Neural cell (in vitro differentiated cells): ENCODE data around the gene UBALD1. TPM values are rescaled to one million over a fixed set of nuclear protein-coding genes. Genes with fewer than 3 reads are reported as not detected.

Experiments used
- H2AFZ ChIP-seq: fragments of 200-600, 300-800 bp; sonication (generic), shearing (Covaris generic); 2 replicates; pipeline ENCODE4 v1.6.0; 2014; ENCODE audit warnings: low read depth, mild to moderate bottlenecking, antibody characterized with exemption, low read length, moderate library complexity
- H3F3A ChIP-seq: fragments of 200-600 bp; shearing (Covaris generic); 2 replicates; pipeline ENCODE4 v1.6.1; 2016; ENCODE audit warnings: mild to moderate bottlenecking, moderate library complexity, mixed read lengths, antibody characterized with exemption, low read length; ENCODE audit not compliant: insufficient read depth, poor library complexity, severe bottlenecking
- H3K27ac ChIP-seq: fragments of 200-600, 300-800 bp; sonication (generic), shearing (Covaris generic); 2 replicates; pipeline ENCODE4 v1.5.1; 2014; ENCODE audit warnings: mild to moderate bottlenecking, low read length, moderate library complexity
- H3K27me3 ChIP-seq: fragments of 300-800, 200-600 bp; sonication (generic), shearing (Covaris generic); 2 replicates; pipeline ENCODE4 v1.6.0; 2014; ENCODE audit warnings: mild to moderate bottlenecking, low read depth, low read length, moderate library complexity; ENCODE audit not compliant: insufficient read depth
- H3K36me3 ChIP-seq: fragments of 300-800, 200-600 bp; sonication (generic), shearing (Covaris generic); 2 replicates; pipeline ENCODE4 v1.5.1; 2014; ENCODE audit warnings: mild to moderate bottlenecking, antibody characterized with exemption, low read length, moderate library complexity; ENCODE audit not compliant: insufficient read depth
- H3K4me2 ChIP-seq: fragments of 300-800, 200-600 bp; sonication (generic), shearing (Covaris generic); 2 replicates; pipeline ENCODE4 v1.6.0; 2014; ENCODE audit warnings: mild to moderate bottlenecking, low read length
- H3K4me3 ChIP-seq: fragments of 300-800, 200-600 bp; sonication (generic), shearing (Covaris generic); 2 replicates; pipeline ENCODE4 v1.5.1; 2014; ENCODE audit warnings: mild to moderate bottlenecking, low read length, moderate library complexity
- H3K79me2 ChIP-seq: fragments of 200-600 bp; shearing (Covaris generic); replicated peaks from 2 replicates; pipeline ENCODE4 v1.6.0; 2014; ENCODE audit warnings: mild to moderate bottlenecking, low read length, moderate library complexity; ENCODE audit not compliant: insufficient read depth
- H3K9ac ChIP-seq: fragments of 300-800, 200-600 bp; sonication (generic), shearing (Covaris generic); 2 replicates; pipeline ENCODE4 v1.6.1; 2016; ENCODE audit warnings: mild to moderate bottlenecking, low read length, mixed read lengths
- H3K9me2 ChIP-seq: fragments of 200-600 bp; shearing (Covaris generic); 2 replicates; pipeline ENCODE4 v1.6.1; 2016; ENCODE audit warnings: mild to moderate bottlenecking, low read length, mixed read lengths; ENCODE audit not compliant: insufficient read depth
- H3K9me3 ChIP-seq: fragments of 200-600, 300-800 bp; sonication (generic), shearing (Covaris generic); 2 replicates; pipeline ENCODE4 v1.6.1; 2016; ENCODE audit warnings: mild to moderate bottlenecking, mixed run types, low read length, moderate library complexity, mixed read lengths
- H4K20me1 ChIP-seq: fragments of 200-600 bp; shearing (Covaris generic); 2 replicates; pipeline ENCODE4 v1.6.1; 2016; ENCODE audit warnings: mild to moderate bottlenecking, mixed run types; ENCODE audit not compliant: insufficient read depth
- EP300 ChIP-seq: fragments of 450-650 bp; conservative IDR thresholded peaks from 2 replicates; pipeline ENCODE4 v1.6.1; 2014; ENCODE audit warnings: antibody characterized with exemption, mild to moderate bottlenecking, moderate library complexity; ENCODE audit not compliant: poor library complexity, severe bottlenecking
- EZH2 ChIP-seq: fragments of 200-600, 300-800 bp; shearing (Covaris generic), sonication (generic); IDR thresholded peaks from 2 replicates; pipeline ENCODE4 v1.6.1; 2014; ENCODE audit warnings: antibody characterized with exemption, low read length, borderline replicate concordance, mild to moderate bottlenecking; ENCODE audit not compliant: insufficient read depth, poor library complexity, severe bottlenecking
- MXI1 ChIP-seq: fragments of 450-650 bp; conservative IDR thresholded peaks from 2 replicates; pipeline ENCODE4 v1.6.1; 2014; ENCODE audit warnings: antibody characterized with exemption, mild to moderate bottlenecking; ENCODE audit not compliant: poor library complexity, severe bottlenecking
- POLR2AphosphoS5 ChIP-seq: IDR thresholded peaks from 2 replicates; pipeline ENCODE4 v1.6.1; 2012
- RAD21 ChIP-seq: fragments of 450-650 bp; conservative IDR thresholded peaks from 2 replicates; pipeline ENCODE4 v1.6.1; 2014; ENCODE audit warnings: antibody characterized with exemption, mild to moderate bottlenecking, moderate library complexity
- REST ChIP-seq: IDR thresholded peaks from 2 replicates; pipeline ENCODE4 v1.6.1; 2012; ENCODE audit warnings: borderline replicate concordance
- SMC3 ChIP-seq: fragments of 450-650 bp; conservative IDR thresholded peaks from 2 replicates; pipeline ENCODE4 v1.6.1; 2014; ENCODE audit warnings: antibody characterized with exemption, mild to moderate bottlenecking, moderate library complexity; ENCODE audit not compliant: poor library complexity
- TAF1 ChIP-seq: IDR thresholded peaks from 2 replicates; pipeline ENCODE4 v1.6.1; 2012; ENCODE audit warnings: low read depth
- polyA plus RNA-seq: library from polyadenylated mRNA; depleted of rRNA; stranded (reverse); fragments of >200 nt; gene quantifications from 2 replicates; pipeline ENCODE4 v1.2.3, GENCODE V29; 2014
- TF ChIP-seq, protein P1 (sequence below): fragments of 450-650 bp; IDR thresholded peaks from 2 replicates; pipeline ENCODE4 v1.5.1; 2014; ENCODE audit warnings: antibody characterized with exemption, mild to moderate bottlenecking, moderate library complexity; ENCODE audit not compliant: poor library complexity, severe bottlenecking

Gene UBALD1
- polyA plus RNA-seq, 1 donor from 2014 or later = 3.3 TPM

- Histone ChIP-seq H3K27me3 (no peaks in the 10 kb centered on the region), H3K9me3 (no peaks in the 10 kb centered on the region), H3K27ac (no peak overlapping the region), H3K9me2 (no peaks in the 10 kb centered on the region), H4K20me1 (no peaks in the 10 kb centered on the region), H3K9ac (no peak overlapping the region), H3K4me2 (no peak overlapping the region), H3F3A (no peaks in the 10 kb centered on the region), H3K79me2 (no peaks in the 10 kb centered on the region), H3K4me3 (no peak overlapping the region), H2AFZ (no peak overlapping the region), H3K36me3 (no peaks in the 10 kb centered on the region)
- TF ChIP-seq SMC3 (no peak), EZH2 (no peak), MXI1 (no peak), TAF1 (no peak), EP300 (no peak), POLR2AphosphoS5 (no peak), REST (no peak), RAD21 (no peak)
- TF ChIP-seq, protein P1, sequence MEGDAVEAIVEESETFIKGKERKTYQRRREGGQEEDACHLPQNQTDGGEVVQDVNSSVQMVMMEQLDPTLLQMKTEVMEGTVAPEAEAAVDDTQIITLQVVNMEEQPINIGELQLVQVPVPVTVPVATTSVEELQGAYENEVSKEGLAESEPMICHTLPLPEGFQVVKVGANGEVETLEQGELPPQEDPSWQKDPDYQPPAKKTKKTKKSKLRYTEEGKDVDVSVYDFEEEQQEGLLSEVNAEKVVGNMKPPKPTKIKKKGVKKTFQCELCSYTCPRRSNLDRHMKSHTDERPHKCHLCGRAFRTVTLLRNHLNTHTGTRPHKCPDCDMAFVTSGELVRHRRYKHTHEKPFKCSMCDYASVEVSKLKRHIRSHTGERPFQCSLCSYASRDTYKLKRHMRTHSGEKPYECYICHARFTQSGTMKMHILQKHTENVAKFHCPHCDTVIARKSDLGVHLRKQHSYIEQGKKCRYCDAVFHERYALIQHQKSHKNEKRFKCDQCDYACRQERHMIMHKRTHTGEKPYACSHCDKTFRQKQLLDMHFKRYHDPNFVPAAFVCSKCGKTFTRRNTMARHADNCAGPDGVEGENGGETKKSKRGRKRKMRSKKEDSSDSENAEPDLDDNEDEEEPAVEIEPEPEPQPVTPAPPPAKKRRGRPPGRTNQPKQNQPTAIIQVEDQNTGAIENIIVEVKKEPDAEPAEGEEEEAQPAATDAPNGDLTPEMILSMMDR = no peak
These were observed 13.4 kb downstream of the UBALD1 start for GRCh38 chr16:4601036-4601863.

DNA sequence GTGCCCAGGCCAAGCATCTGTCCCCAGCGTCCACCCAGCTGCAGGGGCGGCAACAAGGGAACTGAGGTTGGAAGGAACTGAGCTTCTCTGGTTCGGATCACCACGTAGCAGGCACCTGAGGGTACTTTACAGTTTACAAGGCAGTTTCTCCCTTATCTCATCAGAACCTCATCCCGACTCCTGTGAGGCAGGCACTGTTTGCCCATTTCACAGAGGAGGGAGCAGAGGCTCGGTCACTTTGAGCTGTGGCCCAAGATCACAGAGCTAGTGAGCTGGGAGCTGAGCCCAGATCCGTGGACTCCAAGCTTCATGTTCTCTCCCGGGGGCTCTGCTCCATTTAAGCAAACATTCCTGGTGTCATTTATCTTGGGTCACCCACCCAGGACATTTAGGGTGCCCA is 15.1 kb downstream of the UBALD1 start:
- Histone ChIP-seq H3K27me3 (no peaks in the 10 kb centered on the region), H3K9me3 (no peaks in the 10 kb centered on the region), H3K36me3 (no peaks in the 10 kb centered on the region), H3K79me2 (no peaks in the 10 kb centered on the region), H3K4me3 (no peak overlapping the region), H3K4me2 (no peak overlapping the region), H3K9me2 (no peaks in the 10 kb centered on the region), H2AFZ (no peak overlapping the region), H3F3A (no peaks in the 10 kb centered on the region), H3K27ac (no peak overlapping the region), H4K20me1 (no peaks in the 10 kb centered on the region), H3K9ac (no peak overlapping the region)
- TF ChIP-seq SMC3 (no peak), POLR2AphosphoS5 (no peak), TAF1 (no peak), RAD21 (no peak), REST (no peak), EP300 (no peak), EZH2 (no peak), MXI1 (no peak)
- TF ChIP-seq, protein P1 = no peak
